ENCODE results near the gene KRT222.

DNA sequence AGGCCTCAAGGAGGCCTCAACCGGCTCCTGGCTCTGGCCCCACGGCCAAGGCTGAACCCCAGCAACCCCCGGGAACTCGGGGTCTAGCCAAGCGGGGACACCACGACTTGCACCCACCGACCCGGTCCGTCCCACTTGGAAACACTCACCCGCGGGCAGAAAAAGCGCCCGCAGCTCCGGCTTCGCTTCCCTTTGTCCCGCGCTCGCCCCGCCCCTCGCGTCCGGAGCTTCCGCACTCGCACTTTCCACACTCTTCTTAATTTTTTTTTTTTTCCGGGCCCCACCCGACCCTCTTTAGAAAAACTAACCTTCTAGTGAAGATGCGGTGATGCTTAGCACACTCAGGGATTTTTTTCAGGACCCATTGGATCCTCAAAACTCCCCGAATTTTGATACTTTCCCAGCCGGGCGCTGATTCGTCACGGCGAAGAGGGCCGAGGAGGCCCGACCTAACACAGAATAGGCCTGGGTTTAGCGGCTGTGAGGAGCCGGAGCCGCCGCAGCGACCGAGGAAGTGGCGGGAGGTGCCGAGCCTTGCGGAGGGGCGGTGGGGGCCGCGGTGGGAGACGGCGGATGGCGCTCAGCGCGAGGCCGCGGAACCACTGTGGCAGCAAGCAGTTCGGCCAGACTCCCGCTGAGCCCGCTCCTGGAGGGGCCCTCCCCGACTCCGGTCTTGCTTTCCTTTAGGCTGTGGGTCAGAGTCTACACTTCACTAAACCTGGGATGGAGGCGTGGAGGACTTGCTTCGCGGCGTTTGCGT is 17.2 kb downstream of the KRT222 start, which contains the start of gene SMARCE1:
- TF ChIP-seq CTCF (IDR thresholded peaks at IDR 0.05) (no peak), POLR2A (IDR thresholded peaks at IDR 0.05) (peak in 3 of 4 donors; percentile 26 to 65 (median 48))
